RKO (cell line): ENCODE data around the gene JADE1.
A peak's percentile ranks its signal among the peaks of the same experiment; 100 is the strongest.

Source experiments
- DNase-seq: peaks from one replicate; pipeline ENCODE4 v3.0.0-alpha.2; 2016; ENCODE audit warnings: low spot score

The JADE1 gene

DNA sequence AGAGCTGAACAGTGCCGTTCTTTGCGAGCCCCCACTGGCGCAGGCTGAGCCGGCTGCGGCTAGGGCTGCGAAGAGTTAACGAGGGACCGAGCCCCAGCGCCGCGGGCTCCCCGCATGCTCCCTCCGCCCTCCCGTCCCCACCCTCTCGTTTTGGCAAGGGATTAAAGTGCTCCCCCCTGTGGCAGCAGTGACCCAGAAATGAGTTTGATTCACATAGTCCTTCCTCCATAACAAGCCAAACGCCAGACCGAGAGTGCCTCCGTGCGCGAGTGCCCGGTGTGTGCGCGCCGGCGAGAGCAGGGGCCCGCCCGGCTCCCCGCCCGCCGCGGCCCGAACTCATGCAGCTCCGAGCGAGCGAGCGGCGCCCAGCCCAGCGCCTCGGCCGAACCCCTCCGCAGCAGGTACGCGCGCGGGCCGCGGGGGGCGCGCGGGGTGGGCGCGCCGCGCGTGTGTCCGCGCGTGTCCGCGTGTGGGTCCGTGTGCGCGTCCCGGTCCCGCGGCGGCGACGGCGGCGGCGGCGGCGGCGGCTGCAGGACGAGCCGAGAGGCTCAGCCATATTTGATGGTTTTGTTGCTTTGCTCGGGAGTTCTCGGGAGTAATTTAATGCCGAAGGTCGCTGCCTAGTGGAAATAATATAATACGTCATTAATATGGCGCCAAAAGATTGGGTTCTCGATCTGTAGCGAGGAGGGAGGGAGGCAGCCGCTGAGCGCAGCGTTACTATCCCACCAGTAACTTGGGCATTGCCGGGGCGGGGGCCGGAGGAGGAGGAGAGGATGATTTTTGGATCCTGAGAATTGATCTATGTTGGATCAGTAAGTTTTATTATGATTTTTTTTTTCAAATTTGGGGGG is at the start of gene JADE1:
Gene JADE1, plus strand, starts transcription at position 224 of the 854 bp plus-strand sequence. CDS start 22,059 bp downstream, outside the sequence.
- DNase-seq = peak; percentile 93

DNA sequence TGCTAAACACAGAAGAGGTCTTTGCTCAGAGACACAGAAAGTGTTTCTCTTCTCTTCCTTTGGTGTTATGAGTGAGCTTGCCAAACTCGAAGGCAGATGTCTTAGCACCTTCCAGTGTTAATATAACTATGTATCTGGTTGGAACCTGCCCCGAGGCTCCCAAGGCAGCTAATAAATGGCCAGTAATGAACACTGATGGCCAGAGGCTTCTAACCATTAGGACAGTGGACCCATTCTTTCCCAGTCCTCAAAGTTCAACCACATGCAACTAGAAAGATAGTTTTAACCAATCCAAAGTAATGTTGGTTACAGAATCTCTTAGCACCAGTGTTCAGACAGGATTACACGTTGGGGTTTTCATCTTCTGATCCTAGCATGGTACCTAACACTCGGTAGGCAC is 42.7 kb upstream of the JADE1 start:
- DNase-seq = no peak

DNA sequence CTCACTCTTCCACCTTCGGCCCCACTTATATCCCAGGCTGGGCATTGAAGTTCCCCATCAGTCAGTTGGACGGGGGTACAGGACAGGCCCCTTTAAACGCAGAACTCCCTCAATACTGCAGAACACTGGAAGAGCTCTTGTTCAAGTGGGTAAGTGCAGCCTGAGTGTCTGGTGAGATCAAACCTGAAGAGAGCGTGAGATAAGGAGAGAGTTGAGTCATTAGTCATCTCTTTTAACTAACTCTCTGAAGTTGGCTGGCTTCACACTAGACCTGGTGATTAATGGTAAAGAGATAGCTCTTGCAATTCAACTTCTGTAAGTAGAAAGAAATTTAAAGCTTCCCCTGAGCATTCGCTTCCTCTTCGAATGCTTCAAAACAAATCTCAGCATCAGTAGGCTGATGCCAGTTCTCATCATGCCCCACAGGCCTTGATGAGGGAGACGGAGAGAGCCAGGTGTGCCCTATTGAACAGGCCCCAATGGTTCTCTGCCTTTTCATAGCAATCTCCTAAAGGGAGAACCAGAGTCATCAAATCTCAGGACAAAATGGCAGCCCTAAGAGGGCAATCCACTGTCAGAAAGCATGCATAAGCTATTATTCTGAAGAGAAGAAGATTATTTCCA is 41.0 kb upstream of the JADE1 start:
- peak; percentile 12 for DNase-seq

DNA sequence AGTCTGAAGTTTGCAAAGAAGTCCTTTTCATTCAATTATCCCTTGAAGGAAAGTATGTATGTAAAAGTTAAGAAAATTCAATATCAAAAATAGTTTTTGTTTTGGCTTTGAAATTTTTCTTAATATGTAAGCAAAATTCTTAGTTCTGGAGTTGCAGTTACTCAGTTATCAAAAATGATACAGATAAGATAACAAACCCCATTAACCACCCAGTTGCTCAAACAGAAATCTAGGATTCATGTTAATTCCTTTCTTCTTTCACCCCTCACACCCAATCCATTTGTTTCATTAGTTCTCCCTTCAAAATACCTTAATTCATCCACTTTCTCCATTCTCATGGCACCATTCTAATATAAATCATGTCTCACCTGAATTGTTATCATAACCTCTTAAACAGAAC is 40.5 kb upstream of the JADE1 start:
- no peak for DNase-seq

DNA sequence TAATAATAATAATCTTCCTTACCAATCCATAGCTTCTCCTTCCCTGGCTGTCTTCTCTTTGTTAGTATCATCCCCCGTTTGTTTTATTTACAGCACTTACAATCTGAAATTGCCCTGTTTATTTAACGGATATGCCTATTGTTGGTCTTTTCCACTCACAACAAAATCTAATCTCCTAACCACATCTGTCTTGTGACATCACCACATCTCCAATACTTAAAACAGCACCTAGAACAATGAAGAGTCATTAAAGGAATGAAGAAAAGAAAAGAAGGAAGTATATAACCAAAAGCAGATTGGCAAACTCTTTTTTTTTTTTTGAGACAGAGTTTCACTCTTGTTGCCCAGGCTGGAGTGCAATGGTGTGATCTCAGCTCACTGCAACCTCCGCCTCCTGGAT is 38.7 kb upstream of the JADE1 start:
- DNase-seq = no peak

DNA sequence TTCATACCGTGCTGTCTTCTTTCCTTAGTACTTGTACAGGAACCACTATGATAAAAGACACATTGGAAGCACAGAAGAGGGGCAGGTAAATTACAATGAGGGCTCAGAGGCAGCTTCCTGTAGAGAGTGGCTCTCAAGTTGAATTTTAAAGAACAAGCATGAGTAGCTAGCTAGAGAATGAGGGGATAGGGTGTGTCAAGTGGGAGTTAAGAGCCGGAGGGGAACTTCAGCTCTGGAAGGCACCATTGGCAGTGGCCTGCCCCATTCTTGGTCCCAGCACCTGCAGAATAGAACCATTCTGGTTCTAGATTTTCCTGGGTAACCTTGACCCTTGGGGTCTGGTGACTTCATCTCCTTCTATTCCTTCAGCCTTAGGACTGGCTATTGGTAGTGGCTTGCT is 34.0 kb upstream of the JADE1 start:
- no peak for DNase-seq

DNA sequence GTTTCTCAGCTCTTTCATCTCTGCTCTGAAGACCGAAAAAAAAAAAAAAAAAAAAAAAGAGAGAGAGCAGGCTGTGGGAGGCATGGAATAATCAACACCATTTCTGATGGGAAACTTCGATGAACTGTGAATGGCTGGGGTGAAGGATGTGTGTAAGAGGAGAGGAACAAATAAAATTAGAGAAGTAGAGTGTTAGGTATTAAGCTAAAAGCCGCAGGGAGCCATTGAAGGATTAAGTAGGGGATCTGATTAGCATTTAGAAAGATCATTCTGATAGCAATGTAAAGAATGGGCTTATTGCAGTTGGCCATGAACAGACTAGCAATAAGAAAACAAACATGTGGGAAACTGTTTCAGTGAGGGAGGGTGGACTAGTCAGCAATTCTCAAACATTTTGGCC is 33.6 kb upstream of the JADE1 start:
- no peak for DNase-seq

DNA sequence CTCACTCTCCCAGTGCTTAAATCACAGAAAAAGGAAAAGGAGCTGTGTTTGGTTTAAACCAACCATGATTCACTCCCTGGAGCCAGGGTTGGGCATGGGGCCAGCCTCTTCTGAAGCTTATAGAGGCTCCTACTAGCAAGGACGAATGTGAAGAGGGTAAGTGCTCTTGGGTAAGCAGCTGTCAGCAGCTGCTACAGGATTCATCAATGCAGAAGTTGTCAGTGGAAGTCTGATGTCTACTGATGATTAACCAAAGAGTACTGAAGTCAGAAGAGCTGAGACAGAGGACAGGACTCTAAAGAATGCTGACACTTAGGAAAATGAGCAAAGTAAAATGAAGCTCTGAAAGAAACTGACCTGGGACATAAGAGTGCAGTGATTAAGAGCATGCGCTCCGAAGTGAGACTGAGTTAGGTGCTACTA is 32.7 kb upstream of the JADE1 start:
- peak; percentile 43 for DNase-seq

DNA sequence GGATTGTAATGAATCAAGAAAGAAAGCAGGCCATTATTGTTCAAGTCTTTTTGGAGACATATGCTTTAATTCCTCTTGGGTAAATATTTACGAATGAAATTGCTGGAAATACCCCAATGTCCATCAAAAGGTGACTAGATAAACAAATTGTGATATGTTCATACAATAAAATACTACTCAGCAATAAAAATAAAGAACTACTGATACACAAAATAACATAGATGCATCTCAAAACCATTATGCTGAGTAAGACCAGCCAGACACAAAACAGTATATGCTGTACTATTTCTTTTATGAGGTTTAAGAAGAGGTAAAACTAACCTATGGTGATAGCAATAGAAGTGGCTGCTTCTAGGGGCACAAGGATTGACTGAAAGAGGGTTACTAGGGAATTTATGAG is 28.8 kb upstream of the JADE1 start:
- DNase-seq = no peak

DNA sequence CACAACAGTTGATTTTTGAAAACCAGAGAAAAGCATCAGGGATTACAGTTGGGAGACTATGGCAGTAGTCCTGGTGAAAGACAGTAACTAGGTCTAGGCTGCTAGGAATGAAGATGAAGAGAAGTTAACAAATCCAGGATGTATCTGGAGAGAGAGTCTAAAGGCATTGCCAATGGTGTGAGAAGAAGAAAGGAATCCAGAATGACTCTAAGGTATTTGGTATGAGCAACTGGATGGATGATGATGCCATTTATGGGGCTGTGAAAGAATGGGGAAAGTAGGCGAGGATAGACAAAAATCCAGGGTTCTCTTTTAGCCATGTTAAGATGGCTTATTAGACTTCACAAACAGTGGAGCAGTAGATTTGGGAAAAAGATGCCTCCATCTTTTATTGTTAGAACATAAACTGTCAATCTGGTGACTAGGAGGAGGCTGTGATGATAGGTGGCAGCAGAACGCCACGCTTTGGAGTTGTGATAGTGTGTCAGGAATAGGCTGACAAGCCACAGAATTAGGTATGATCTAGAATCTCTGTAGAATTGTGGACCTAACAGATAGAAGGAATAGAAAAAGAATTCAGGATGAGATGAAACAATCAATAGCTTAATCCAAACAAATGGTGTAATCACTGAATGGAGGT is 27.3 kb upstream of the JADE1 start:
- peak; percentile 27 for DNase-seq

DNA sequence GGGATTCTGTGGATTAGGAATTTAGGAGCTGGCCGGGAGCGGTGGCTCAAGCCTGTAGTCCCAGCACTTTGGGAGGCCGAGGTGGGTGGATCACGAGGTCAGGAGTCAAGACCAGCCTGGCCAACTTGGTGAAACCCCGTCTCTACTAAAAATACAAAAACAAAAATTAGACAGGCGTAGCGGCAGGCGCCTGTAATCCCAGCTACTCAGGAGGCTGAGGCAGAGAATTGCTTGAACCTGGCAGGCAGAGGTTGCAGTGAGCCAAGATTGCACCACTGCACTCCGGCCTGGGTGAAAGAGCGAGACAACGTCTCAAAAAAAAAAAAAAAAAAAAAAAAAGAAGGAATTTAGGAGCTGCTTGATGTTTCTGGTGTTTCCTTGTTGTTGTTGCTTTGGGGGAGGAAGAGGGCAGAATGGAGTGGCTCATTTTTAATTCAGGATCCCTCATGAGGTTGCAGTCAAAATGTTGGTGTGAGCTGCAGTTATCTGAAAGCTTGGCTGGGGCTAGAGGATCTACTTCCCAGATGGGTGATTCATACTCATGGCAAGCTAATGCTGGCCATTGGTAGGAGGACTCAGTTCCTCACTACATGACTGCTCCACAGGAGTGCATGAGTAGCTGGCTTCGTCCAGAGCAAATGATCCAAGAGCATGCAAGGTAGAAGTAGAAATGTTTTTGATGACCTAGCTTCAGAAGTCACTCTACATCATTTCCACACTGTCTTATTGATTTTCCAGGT is 26.5 kb upstream of the JADE1 start:
- DNase-seq = peak; percentile 20

DNA sequence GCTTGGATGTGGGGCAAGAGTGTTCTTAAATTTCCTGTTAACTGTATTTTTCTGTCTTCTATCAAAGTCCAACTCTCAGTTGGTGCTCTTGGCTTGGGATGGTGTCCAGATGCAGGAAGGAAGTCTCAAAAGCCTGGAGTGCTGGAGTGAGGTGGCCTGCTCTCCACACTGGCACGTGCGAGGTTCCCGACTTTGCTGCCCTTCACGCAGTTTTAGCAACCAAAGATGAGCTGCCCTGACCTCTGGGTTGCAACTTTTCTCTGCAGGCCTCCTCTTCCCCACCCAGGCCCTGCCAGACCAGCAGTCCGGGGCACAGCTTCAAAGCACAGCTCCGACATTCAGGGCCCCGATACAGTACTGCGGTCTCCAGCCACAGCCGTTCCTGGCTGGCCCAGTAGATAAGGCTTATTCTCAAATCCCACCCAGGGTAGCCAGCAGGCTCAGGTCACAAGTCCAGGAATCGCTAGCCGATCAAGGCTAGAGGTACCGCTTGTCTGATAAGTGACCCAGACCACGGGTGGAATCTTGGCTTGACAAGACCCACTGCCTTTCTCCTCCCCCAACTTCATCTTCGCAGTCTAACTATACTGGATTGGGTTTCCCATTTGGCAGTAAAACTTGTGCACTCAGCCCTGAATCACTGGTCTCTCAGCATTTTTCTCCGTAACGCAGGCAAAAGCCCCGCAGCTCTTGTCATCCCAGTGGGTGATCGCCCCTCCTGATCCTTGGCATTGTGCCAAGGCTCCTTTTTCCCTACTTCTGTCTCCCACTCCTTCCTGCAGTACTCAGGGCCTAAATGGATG is 21.8 kb upstream of the JADE1 start:
- no peak for DNase-seq

DNA sequence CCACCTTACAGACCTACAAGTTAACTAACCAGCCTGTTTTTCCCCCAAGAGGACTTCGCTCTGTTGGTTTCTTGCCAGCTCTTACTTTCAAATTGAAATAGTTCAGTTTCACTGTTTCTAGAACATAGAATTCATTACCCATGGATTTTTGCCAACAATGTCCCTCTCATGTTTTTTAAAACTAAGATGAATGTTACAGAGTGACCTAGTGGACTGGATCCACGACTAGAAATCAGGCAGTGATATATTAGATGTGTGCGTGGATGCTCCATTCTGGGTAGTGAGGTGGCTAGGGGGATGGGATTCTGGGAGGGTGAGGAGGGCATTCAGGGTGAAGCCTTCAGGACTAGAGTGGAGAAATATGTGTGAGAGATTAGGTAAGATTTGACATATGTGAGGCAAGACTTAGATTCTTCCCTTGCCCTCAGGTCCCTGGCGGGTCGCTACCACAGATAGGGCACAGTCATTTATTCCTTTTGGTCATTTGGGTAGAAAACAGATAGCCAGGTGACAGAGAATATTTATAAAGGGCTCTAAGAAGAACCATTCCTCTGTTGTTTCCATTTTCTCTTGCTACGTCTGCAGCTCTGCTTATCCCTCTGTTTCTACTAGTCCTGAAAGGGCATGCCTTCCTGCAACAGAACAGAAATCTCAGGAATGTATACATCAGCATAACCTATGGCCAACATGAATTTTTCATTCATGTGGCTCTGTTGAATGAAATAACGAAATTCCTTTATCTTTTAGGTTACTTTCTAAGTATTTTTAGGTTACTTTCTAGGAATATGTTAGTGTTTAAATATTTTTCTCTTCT is 15.4 kb upstream of the JADE1 start:
- no peak for DNase-seq

DNA sequence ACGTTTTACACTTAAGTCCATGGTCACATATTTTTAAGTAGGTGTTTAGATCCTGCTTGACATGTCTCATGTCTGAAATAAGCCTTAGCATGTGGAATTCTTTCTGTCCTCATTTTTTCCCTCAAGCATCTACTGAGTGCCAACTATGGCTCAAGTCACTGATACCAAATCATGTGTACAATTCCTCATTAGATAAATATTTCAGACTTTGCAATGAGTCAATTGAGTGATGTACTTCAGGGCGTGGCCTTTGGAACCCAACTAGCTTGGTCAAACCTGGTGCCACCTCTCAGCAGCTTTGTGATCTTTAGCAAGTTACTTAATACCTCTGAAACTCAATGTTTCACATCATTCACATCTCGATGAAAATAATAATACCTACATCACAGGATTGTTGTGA is 12.6 kb upstream of the JADE1 start:
- DNase-seq = peak; percentile 53

DNA sequence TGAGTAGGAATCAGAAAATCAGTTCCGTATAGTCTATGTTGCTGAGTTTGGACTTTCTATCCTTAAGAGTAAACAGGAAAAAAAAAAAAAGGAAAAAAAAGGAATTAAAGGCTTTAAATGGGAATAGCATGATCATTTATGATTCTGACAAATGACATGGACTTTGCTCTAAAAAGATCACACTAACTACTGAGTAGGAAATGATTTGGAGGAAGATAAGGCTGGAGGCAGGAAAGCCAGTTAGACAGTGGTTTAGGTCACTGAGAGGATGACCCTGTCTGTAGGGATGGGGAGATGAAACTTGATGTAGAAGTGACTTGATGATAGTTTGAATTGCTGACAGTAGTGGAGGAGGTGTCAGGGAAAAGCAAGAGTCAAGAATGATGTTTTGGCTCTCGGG is 9.2 kb upstream of the JADE1 start:
- no peak for DNase-seq

DNA sequence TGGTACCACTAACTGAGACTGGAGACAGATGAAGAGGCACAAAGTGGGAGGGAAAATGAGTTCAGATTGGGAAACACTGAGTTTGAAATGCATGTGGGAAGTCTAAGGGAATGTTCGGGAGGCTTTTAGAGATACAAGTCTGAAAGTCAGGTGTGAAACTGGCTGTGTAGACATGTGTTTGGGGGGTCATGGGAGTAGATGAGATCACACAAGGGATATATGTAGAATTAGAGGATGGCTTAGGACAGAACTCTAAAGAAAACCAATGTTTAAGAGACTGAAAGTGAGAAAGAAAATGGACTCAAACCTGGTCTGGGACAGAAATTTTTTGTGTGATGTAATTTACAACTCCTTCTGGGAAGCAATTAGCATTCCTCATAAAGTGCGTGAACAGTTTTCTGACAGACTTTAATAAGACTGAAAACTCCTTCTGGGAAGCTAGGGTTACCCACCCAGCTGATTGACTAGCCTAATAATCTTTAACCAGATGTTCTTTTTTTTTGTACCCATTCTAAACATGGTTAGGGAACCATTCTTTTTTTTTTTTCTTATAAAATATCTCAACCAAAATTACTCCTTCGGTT is 8.7 kb upstream of the JADE1 start:
- no peak for DNase-seq

DNA sequence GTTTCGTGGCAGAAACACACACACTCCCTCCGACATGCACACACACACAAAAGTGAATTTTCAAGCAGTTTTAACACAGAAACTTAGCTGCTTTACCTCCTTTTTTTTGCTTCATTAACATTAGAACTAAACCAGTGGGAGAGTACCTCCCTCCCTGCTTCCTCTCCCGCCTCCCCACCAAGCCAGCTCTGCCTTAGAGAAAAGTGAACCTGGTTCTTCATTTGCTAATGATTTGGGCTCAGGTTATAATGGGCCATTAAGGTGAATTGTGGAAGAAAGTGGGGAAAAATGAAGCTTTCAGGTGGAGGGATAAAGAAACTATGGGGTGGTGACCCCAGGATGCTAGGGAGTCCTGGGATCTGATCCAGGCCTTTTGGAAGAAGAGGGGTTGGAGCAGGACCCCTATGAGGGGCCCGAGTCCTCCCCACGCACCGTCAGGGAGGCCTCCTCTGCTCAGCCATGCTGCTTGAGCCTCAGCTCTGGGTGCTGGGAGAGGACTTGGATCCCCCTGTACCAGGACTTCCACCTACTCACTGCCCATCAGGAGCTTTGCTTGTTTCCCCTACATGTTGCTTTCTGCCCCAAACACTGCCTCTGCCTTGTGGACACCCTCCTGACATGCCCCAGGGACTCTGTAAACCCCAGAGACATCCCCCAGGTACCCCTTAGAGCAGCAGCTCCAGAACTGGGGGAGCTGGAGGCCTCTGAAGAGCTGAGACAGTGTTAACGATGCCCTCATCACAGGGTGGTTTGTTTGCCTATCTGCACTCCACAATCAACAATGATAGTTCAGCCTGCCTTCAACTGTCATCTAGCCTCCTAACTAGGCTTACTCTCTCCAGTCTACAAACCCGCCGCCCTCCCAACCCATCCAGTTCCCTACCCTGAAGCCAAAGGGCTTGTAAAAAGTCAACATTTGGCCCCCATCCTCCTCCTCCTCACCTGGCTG is 6.5 kb upstream of the JADE1 start:
- no peak for DNase-seq

DNA sequence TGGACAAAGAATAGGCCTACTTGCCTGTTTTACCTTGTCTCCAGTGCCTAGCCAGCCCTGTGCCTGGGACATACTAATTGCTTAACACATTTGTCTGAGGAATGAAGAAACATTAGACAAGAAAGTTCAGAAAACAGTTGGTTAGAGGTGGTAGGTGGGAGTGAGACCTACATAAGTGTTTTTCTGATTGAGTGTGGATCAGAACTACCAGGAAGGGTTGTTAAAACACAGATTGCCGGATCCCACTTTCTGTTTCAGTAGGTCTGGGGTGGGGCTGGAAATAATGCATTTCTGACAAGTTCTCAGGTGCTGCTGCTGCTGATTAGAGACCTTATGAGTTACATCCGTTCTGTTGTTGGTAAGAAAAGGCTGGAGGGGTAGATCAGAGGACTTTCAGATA is 5.7 kb upstream of the JADE1 start:
- DNase-seq = no peak

DNA sequence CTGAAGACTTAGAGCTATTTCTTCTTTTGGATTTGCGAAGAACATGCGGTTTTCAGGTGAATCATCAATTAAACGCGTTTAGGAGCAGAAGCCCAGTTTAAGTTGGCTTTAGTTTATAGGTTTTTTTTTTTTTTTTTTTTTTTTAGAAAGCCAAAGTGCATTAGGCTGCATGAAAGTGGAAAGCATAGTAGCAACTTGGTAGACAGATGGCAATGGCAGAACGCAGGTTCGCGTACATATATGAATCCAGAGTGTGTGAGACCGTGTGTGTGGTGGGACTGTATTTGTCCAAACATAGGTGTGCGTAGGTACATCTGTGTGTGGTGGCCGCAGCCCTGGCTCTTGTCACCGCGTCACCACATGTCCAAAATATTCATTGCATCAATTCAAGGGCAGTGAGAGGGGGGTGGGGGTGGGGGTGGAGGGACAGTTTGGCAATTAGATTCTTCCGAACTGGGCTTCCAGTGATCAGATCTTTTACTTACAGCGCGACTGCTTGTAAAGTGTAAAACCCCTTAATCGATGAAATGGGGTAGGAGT is 901 bp downstream of the JADE1 start:
- peak; percentile 66 for DNase-seq
